Neural cell (in vitro differentiated cells): ENCODE data around the gene POGLUT2. TPM values are rescaled to one million over a fixed set of nuclear protein-coding genes. Genes with fewer than 3 reads are reported as not detected.

Experiments
- H2AFZ ChIP-seq: fragments of 200-600, 300-800 bp; sonication (generic), shearing (Covaris generic); 2 replicates; pipeline ENCODE4 v1.6.0; 2014; ENCODE audit warnings: low read depth, mild to moderate bottlenecking, antibody characterized with exemption, low read length, moderate library complexity
- H3F3A ChIP-seq: fragments of 200-600 bp; shearing (Covaris generic); 2 replicates; pipeline ENCODE4 v1.6.1; 2016; ENCODE audit warnings: mild to moderate bottlenecking, moderate library complexity, mixed read lengths, antibody characterized with exemption, low read length; ENCODE audit not compliant: insufficient read depth, poor library complexity, severe bottlenecking
- H3K27ac ChIP-seq: fragments of 200-600, 300-800 bp; sonication (generic), shearing (Covaris generic); 2 replicates; pipeline ENCODE4 v1.5.1; 2014; ENCODE audit warnings: mild to moderate bottlenecking, low read length, moderate library complexity
- H3K27me3 ChIP-seq: fragments of 300-800, 200-600 bp; sonication (generic), shearing (Covaris generic); 2 replicates; pipeline ENCODE4 v1.6.0; 2014; ENCODE audit warnings: mild to moderate bottlenecking, low read depth, low read length, moderate library complexity; ENCODE audit not compliant: insufficient read depth
- H3K36me3 ChIP-seq: fragments of 300-800, 200-600 bp; sonication (generic), shearing (Covaris generic); 2 replicates; pipeline ENCODE4 v1.5.1; 2014; ENCODE audit warnings: mild to moderate bottlenecking, antibody characterized with exemption, low read length, moderate library complexity; ENCODE audit not compliant: insufficient read depth
- H3K4me2 ChIP-seq: fragments of 300-800, 200-600 bp; sonication (generic), shearing (Covaris generic); 2 replicates; pipeline ENCODE4 v1.6.0; 2014; ENCODE audit warnings: mild to moderate bottlenecking, low read length
- H3K4me3 ChIP-seq: fragments of 300-800, 200-600 bp; sonication (generic), shearing (Covaris generic); 2 replicates; pipeline ENCODE4 v1.5.1; 2014; ENCODE audit warnings: mild to moderate bottlenecking, low read length, moderate library complexity
- H3K79me2 ChIP-seq: fragments of 200-600 bp; shearing (Covaris generic); replicated peaks from 2 replicates; pipeline ENCODE4 v1.6.0; 2014; ENCODE audit warnings: mild to moderate bottlenecking, low read length, moderate library complexity; ENCODE audit not compliant: insufficient read depth
- H3K9ac ChIP-seq: fragments of 300-800, 200-600 bp; sonication (generic), shearing (Covaris generic); 2 replicates; pipeline ENCODE4 v1.6.1; 2016; ENCODE audit warnings: mild to moderate bottlenecking, low read length, mixed read lengths
- H3K9me2 ChIP-seq: fragments of 200-600 bp; shearing (Covaris generic); 2 replicates; pipeline ENCODE4 v1.6.1; 2016; ENCODE audit warnings: mild to moderate bottlenecking, low read length, mixed read lengths; ENCODE audit not compliant: insufficient read depth
- H3K9me3 ChIP-seq: fragments of 200-600, 300-800 bp; sonication (generic), shearing (Covaris generic); 2 replicates; pipeline ENCODE4 v1.6.1; 2016; ENCODE audit warnings: mild to moderate bottlenecking, mixed run types, low read length, moderate library complexity, mixed read lengths
- H4K20me1 ChIP-seq: fragments of 200-600 bp; shearing (Covaris generic); 2 replicates; pipeline ENCODE4 v1.6.1; 2016; ENCODE audit warnings: mild to moderate bottlenecking, mixed run types; ENCODE audit not compliant: insufficient read depth
- EP300 ChIP-seq: fragments of 450-650 bp; conservative IDR thresholded peaks from 2 replicates; pipeline ENCODE4 v1.6.1; 2014; ENCODE audit warnings: antibody characterized with exemption, mild to moderate bottlenecking, moderate library complexity; ENCODE audit not compliant: poor library complexity, severe bottlenecking
- EZH2 ChIP-seq: fragments of 200-600, 300-800 bp; shearing (Covaris generic), sonication (generic); IDR thresholded peaks from 2 replicates; pipeline ENCODE4 v1.6.1; 2014; ENCODE audit warnings: antibody characterized with exemption, low read length, borderline replicate concordance, mild to moderate bottlenecking; ENCODE audit not compliant: insufficient read depth, poor library complexity, severe bottlenecking
- MXI1 ChIP-seq: fragments of 450-650 bp; conservative IDR thresholded peaks from 2 replicates; pipeline ENCODE4 v1.6.1; 2014; ENCODE audit warnings: antibody characterized with exemption, mild to moderate bottlenecking; ENCODE audit not compliant: poor library complexity, severe bottlenecking
- POLR2AphosphoS5 ChIP-seq: IDR thresholded peaks from 2 replicates; pipeline ENCODE4 v1.6.1; 2012
- RAD21 ChIP-seq: fragments of 450-650 bp; conservative IDR thresholded peaks from 2 replicates; pipeline ENCODE4 v1.6.1; 2014; ENCODE audit warnings: antibody characterized with exemption, mild to moderate bottlenecking, moderate library complexity
- SMC3 ChIP-seq: fragments of 450-650 bp; conservative IDR thresholded peaks from 2 replicates; pipeline ENCODE4 v1.6.1; 2014; ENCODE audit warnings: antibody characterized with exemption, mild to moderate bottlenecking, moderate library complexity; ENCODE audit not compliant: poor library complexity
- TAF1 ChIP-seq: IDR thresholded peaks from 2 replicates; pipeline ENCODE4 v1.6.1; 2012; ENCODE audit warnings: low read depth
- polyA plus RNA-seq: library from polyadenylated mRNA; depleted of rRNA; stranded (reverse); fragments of >200 nt; gene quantifications from 2 replicates; pipeline ENCODE4 v1.2.3, GENCODE V29; 2014
- TF ChIP-seq, protein P1 (sequence below): IDR thresholded peaks from 2 replicates; pipeline ENCODE4 v1.6.1; 2012; ENCODE audit warnings: borderline replicate concordance
- TF ChIP-seq, protein P2 (sequence below): fragments of 450-650 bp; IDR thresholded peaks from 2 replicates; pipeline ENCODE4 v1.5.1; 2014; ENCODE audit warnings: antibody characterized with exemption, mild to moderate bottlenecking, moderate library complexity; ENCODE audit not compliant: poor library complexity, severe bottlenecking

The POGLUT2 gene
- polyA plus RNA-seq, 1 donor from 2014 or later = 51.7 TPM

DNA sequence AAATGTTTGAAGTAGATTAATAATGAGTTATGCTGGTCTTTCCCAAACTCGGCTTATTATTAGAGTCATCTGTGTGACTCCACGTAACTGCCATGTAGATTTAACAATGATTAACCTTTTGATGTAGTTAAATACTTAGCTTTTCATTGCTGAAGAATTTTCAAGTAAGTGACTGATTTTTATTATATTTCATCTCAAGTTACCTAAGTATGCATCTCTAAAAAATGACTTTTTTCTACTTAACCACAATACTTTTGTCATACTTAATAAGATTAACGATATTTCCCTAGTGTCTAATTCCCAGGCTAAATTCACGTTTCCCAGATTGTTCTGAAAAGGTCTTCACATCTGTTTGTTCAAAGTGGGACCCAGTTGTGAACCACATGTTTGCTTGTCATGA is 17.9 kb upstream of the POGLUT2 start:
- Histone ChIP-seq H3K27ac (peak overlapping the region; percentile 42), H3K4me2 (no peak overlapping the region), H3K4me3 (no peak overlapping the region), H2AFZ (no peak overlapping the region), H3K27me3 (no peaks in the 10 kb centered on the region), H3K9ac (no peak overlapping the region), H3K9me2 (no peaks in the 10 kb centered on the region), H3F3A (no peaks in the 10 kb centered on the region), H3K36me3 (no peaks in the 10 kb centered on the region), H3K9me3 (no peaks in the 10 kb centered on the region), H4K20me1 (no peaks in the 10 kb centered on the region), H3K79me2 (no peaks in the 10 kb centered on the region)
- TF ChIP-seq, protein P1, sequence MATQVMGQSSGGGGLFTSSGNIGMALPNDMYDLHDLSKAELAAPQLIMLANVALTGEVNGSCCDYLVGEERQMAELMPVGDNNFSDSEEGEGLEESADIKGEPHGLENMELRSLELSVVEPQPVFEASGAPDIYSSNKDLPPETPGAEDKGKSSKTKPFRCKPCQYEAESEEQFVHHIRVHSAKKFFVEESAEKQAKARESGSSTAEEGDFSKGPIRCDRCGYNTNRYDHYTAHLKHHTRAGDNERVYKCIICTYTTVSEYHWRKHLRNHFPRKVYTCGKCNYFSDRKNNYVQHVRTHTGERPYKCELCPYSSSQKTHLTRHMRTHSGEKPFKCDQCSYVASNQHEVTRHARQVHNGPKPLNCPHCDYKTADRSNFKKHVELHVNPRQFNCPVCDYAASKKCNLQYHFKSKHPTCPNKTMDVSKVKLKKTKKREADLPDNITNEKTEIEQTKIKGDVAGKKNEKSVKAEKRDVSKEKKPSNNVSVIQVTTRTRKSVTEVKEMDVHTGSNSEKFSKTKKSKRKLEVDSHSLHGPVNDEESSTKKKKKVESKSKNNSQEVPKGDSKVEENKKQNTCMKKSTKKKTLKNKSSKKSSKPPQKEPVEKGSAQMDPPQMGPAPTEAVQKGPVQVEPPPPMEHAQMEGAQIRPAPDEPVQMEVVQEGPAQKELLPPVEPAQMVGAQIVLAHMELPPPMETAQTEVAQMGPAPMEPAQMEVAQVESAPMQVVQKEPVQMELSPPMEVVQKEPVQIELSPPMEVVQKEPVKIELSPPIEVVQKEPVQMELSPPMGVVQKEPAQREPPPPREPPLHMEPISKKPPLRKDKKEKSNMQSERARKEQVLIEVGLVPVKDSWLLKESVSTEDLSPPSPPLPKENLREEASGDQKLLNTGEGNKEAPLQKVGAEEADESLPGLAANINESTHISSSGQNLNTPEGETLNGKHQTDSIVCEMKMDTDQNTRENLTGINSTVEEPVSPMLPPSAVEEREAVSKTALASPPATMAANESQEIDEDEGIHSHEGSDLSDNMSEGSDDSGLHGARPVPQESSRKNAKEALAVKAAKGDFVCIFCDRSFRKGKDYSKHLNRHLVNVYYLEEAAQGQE = no peak
- TF ChIP-seq, protein P2, sequence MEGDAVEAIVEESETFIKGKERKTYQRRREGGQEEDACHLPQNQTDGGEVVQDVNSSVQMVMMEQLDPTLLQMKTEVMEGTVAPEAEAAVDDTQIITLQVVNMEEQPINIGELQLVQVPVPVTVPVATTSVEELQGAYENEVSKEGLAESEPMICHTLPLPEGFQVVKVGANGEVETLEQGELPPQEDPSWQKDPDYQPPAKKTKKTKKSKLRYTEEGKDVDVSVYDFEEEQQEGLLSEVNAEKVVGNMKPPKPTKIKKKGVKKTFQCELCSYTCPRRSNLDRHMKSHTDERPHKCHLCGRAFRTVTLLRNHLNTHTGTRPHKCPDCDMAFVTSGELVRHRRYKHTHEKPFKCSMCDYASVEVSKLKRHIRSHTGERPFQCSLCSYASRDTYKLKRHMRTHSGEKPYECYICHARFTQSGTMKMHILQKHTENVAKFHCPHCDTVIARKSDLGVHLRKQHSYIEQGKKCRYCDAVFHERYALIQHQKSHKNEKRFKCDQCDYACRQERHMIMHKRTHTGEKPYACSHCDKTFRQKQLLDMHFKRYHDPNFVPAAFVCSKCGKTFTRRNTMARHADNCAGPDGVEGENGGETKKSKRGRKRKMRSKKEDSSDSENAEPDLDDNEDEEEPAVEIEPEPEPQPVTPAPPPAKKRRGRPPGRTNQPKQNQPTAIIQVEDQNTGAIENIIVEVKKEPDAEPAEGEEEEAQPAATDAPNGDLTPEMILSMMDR = no peak
- TF ChIP-seq EZH2 (no peak), RAD21 (no peak), TAF1 (no peak), EP300 (no peak), MXI1 (no peak), POLR2AphosphoS5 (no peak), SMC3 (no peak)

DNA sequence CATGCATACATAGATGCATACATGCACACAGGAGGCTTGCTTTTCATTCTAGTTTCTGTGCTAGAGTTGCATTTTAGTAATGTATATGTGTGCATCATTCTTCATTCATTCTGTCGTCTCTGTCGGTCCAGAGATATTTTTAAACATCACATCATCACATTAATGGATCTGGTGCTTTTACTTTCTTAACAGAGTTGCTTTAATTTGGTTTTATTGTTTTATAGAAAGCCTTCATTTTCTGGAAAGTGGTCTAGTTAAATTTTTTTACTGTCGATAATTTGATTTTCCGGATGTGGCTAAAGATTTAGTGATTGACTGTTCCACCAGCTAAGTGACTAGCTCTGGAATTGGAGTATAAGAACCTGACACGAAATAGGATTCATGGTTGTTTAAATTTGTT is 17.0 kb upstream of the POGLUT2 start:
- H3K79me2 ChIP-seq = no peaks in the 10 kb centered on the region
- TF ChIP-seq POLR2AphosphoS5 (no peak), SMC3 (no peak), EP300 (no peak), MXI1 (no peak), TAF1 (no peak), EZH2 (no peak), RAD21 (no peak)
- TF ChIP-seq, protein P2 = no peak
- TF ChIP-seq, protein P1 = no peak
- H3K27me3 ChIP-seq = no peaks in the 10 kb centered on the region
- no peaks in the 10 kb centered on the region for H3F3A ChIP-seq
- H3K27ac ChIP-seq = no peak overlapping the region
- no peaks in the 10 kb centered on the region for H3K9me3 ChIP-seq
- H3K4me3 ChIP-seq = no peak overlapping the region
- no peak overlapping the region for H2AFZ ChIP-seq
- H4K20me1 ChIP-seq = no peaks in the 10 kb centered on the region
- no peak overlapping the region for H3K4me2 ChIP-seq
- no peaks in the 10 kb centered on the region for H3K36me3 ChIP-seq
- no peaks in the 10 kb centered on the region for H3K9me2 ChIP-seq
- no peak overlapping the region for H3K9ac ChIP-seq
